Islet precursor cell (in vitro differentiated cells): ENCODE data around the gene MYO7A.

Source experiments
- DNase-seq: peaks from one replicate; pipeline ENCODE4 v3.0.0-alpha.2; 2018

The MYO7A gene

GRCh38 chr11:77230878-77231605 lies 103.0 kb downstream of the MYO7A start:
- DNase-seq = no peak

GRCh38 chr11:77231800-77232199 lies 103.8 kb downstream of the MYO7A start:
- no peak for DNase-seq

- no peak for DNase-seq
Measured at GRCh38 chr11:77232242-77232641, 104.2 kb downstream of the MYO7A start.

GRCh38 chr11:77233011-77233410 lies 105.0 kb downstream of the MYO7A start:
- no peak for DNase-seq

GRCh38 chr11:77236901-77237300 lies 108.9 kb downstream of the MYO7A start:
- DNase-seq = no peak

- no peak for DNase-seq
Measured at GRCh38 chr11:77244277-77245027, 116.4 kb downstream of the MYO7A start.

GRCh38 chr11:77249427-77249826 lies 121.4 kb downstream of the MYO7A start:
- DNase-seq = no peak

- DNase-seq = no peak
Measured at GRCh38 chr11:77250881-77251640, 123.0 kb downstream of the MYO7A start.

GRCh38 chr11:77252555-77253270 lies 124.7 kb downstream of the MYO7A start:
- DNase-seq = no peak

GRCh38 chr11:77253690-77254089 lies 125.6 kb downstream of the MYO7A start:
- DNase-seq = no peak

GRCh38 chr11:77259641-77260040 lies 131.6 kb downstream of the MYO7A start:
- no peak for DNase-seq

- DNase-seq = no peak
Measured at GRCh38 chr11:77262803-77263202, 134.8 kb downstream of the MYO7A start.
